ENCODE results near the gene CDKL2. TPM values are rescaled to one million over a fixed set of nuclear protein-coding genes. Genes with fewer than 3 reads are reported as not detected.

The CDKL2 gene
- total RNA-seq: 0.45 and 0.84 TPM in 2 replicates

GRCh38 chr4:75630174-75630936 lies at the start of gene CDKL2:
Gene CDKL2 (minus strand): TSS chr4:75630528. CDS start chr4:75625988, 4,540 bp downstream.

GRCh38 chr4:75673027-75673958 lies 43.0 kb upstream of the CDKL2 start, which contains the start of gene G3BP2:
Gene G3BP2 (minus strand): TSS chr4:75673411. CDS start chr4:75662025, 11,386 bp downstream.

DNA sequence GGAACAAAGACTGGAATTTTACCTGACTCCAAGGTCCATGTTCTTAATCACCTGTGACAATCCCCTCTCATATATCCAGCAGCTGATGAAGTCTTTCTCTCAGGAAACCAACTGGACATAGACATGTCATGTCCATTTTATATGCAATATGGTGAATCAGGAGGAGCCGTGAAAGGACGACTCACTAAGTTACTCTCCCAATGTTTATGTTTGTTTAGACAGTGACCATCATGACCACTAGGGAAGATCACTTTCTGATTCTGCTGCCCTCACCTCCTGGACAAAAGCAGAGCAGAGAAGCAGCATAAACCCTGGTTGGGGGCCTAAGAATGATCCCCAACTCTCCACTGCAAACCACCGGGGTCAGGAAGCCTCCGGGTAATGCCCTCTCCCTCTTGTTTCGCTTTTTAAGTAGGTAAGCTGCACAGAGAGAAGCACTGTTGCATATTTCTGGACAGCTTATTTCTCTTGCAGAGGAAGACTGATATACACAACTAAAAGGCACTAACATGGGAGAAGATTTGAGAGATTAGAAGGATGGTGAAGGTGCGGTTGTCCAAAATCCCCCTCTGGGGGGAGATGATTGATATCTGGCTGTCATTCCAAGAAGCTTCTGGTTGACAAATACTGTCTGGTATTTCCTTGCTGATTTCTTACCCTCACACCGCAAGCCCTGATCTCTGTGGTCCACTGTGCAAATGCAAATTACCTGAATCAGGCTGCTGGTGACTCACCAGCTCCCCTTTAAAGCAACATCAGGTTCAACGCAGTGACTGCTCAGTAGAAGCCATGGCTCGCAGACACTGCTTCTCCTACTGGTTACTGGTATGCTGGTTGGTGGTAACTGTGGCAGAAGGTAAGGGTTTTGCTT lies 74.8 kb downstream of the CDKL2 start, which contains the start of gene ODAPH:
ODAPH (plus strand) TSS at position 773 of the 871 bp plus-strand sequence; CDS start at position 790, 17 bp downstream.

Other genes with a start within 250 kb of the CDKL2 start
- gene RCHY1, start 116.1 kb downstream of the CDKL2 start, total RNA-seq: 8.2 and 9.2 TPM in 2 replicates
- 6.7 and 8.6 TPM in 2 replicates for gene THAP6, start 116.1 kb downstream of the CDKL2 start, total RNA-seq
- gene ODAPH, start 74.5 kb downstream of the CDKL2 start, total RNA-seq: not detected in 2 replicates
- 83.5 and 93.6 TPM in 2 replicates for gene G3BP2, start 42.9 kb upstream of the CDKL2 start, total RNA-seq
- gene USO1, start 94.0 kb upstream of the CDKL2 start, total RNA-seq: 56.9 and 73.5 TPM in 2 replicates